Right lobe of liver (tissue), 6 donors: ENCODE data around the gene MYO18A. TPM values are rescaled to one million over a fixed set of nuclear protein-coding genes. Genes with fewer than 3 reads are reported as not detected.

ENCODE experiments used
- ATAC-seq, 4 donors: fragments of 200-7000 bp; cut with Tn5 transposase; one replicate each; pipeline ENCODE4 v1.9.1; 2020; ENCODE audit warnings: mild to moderate bottlenecking in 4 of 4, moderate library complexity in 4 of 4
- DNase-seq, 3 donors: peaks; one replicate each; pipeline ENCODE4 v3.0.0-alpha.2; 2020
- H3K27ac ChIP-seq, 3 donors: fragments of 200-600 bp; one replicate each; pipeline ENCODE4 v1.8.0; 2022
- H3K27me3 ChIP-seq, 2 donors: fragments of 200-600 bp; one replicate each; pipeline ENCODE4 v1.8.0; 2022
- H3K36me3 ChIP-seq, 4 donors: fragments of 200-600 bp; sonication (generic) in 1 of 4; one replicate each; pipeline versions ENCODE4 v1.5.1 to v1.8.0; 2017 to 2022; ENCODE audit warnings: control low read depth in 1 of 4
- H3K4me1 ChIP-seq, 4 donors: fragments of 200-600 bp; sonication (generic) in 1 of 4; one replicate each; pipeline versions ENCODE4 v1.5.1 to v1.8.0; 2017 to 2022; ENCODE audit warnings: control low read depth in 1 of 4
- H3K4me3 ChIP-seq, 3 donors: fragments of 200-600 bp; one replicate each; pipeline ENCODE4 v1.8.0; 2022
- H3K9me3 ChIP-seq, 4 donors: fragments of 200-600 bp; sonication (generic) in 1 of 4; one replicate each; pipeline versions ENCODE4 v1.5.1 to v1.8.0; 2017 to 2022; ENCODE audit warnings: control low read depth in 1 of 4
- CTCF ChIP-seq, 4 donors: fragments of 200-600 bp in 3 of 4; fragments of 450-650 bp in 1 of 4; IDR thresholded peaks; one replicate each; pipeline versions ENCODE4 v1.5.1 to v1.8.0; 2016 to 2022; ENCODE audit warnings: antibody characterized with exemption in 4 of 4, mild to moderate bottlenecking in 2 of 4
- POLR2A ChIP-seq: fragments of 450-650 bp; IDR thresholded peaks from one replicate; pipeline ENCODE4 v1.6.1; 2017; ENCODE audit warnings: antibody characterized with exemption, mild to moderate bottlenecking
- WGBS: methylation state at CpG from one replicate; pipeline ENCODE4 v1.1.6; 2018; ENCODE audit warnings: low coverage, low lambda C conversion rate; ENCODE audit not compliant: insufficient coverage; ENCODE audit errors: missing lambda C conversion rate; 5-methylcytosine and 5-hydroxymethylcytosine counted together
- intact Hi-C, 2 donors: fragments of 100-400 bp; cut with DNase I; formaldehyde crosslinking; loops; one replicate each; pipeline versions ENCODE4 v1.11.2 to v1.14.1; 2022
- total RNA-seq, 6 experiments: library from RNA; depleted of rRNA in 2 of 6; stranded (reverse); fragments of >200 nt in 2 of 6; fragmentation: NEBNext Ultra II Directional in 3 of 6; extraction: Animal tissue kit (Norgen Biotek cat#: 25700) in 3 of 6; gene quantifications; one replicate each; pipeline versions ENCODE4 v1.1.0 to v1.2.4, GENCODE V29; 2016 to 2023
- donor health status: DM: no; HTN: yes; CAD: no.
- donor health status: DM: no; HTN: no; CAD: no.
- donor health status: DM: no; HTN: no; CAD: no.
- donor health status: DM: no; HTN: yes; CAD: no.
- donor health status: DM: no; HTN: yes; CAD: no.

MYO18A gene
- total RNA-seq, 6 experiments from 2014 or later, result 50.1 to 98.2 (median 81.8) TPM

DNA sequence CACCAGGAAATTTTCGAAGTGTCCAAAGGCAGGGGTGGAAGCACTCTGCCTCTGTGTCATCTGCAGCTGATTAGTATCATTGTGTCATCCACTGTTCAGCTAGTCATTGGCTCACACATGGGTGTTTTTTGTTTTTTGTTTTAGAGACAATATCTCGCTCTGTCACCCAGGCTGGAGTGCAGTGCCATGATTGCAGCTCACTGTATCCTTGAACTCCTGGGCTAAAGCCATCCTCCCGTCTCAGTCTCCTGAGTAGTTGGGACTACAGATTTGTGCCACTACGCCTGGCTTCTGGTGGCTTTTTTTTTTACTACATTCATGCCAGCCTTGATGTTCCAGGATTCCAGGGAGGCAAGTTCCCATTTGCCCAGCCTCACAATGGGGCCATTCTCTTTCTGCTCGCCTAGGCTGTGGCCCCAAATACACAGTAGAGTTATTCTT lies 32.5 kb upstream of the MYO18A start:
- ATAC-seq (no peak), DNase-seq (no peak)
- no peak overlapping the region for H3K4me3 ChIP-seq
- WGBS, result 63% methylated on average over 5 of the region's 5 CpGs
- no peaks in the 10 kb centered on the region for H3K36me3 ChIP-seq
- intact Hi-C loops, result loop anchor here in 1 of 2 donors (10.0 kb wide), 1 partner anchor 68 kb away; no protein-coding TSS in a partner anchor
- no peaks in the 10 kb centered on the region for H3K27me3 ChIP-seq
- no peaks in the 10 kb centered on the region for H3K9me3 ChIP-seq
- H3K27ac ChIP-seq, result no peak overlapping the region
- no peak for TF ChIP-seq CTCF (IDR thresholded peaks at IDR 0.05)
- no peak for TF ChIP-seq POLR2A
- H3K4me1 ChIP-seq, result no peaks in the 10 kb centered on the region

DNA sequence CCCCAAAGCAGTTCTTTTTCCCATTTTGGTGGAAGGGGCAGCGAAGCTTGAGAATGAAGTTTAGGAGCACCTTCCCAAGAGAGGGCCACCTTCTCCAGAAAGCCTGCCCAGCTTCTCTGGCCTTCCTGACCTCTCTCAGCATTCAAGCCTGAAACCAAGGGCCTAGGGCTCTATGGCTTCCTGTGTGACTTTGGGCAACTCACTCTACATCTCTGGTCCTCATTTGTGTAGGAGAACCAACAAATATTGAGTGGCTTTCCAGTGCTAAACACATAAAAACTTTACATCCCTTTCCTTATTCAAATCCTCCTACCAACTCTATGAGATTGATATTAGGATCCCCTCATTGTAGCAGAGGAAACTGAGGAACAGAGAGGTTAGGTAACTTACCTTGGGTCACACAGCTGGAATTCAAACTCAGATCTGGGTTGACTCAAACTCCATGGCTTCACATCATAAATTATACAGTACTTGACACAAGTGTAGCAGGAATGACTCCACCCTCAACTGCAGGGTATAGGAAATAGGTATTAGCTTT lies 32.0 kb upstream of the MYO18A start:
- H3K9me3 ChIP-seq, result no peaks in the 10 kb centered on the region
- no peak for DNase-seq
- H3K4me1 ChIP-seq, result no peaks in the 10 kb centered on the region
- 100% methylated on average over 1 of the region's 1 CpG for WGBS
- no peaks in the 10 kb centered on the region for H3K27me3 ChIP-seq
- no peak for ATAC-seq
- TF ChIP-seq CTCF (IDR thresholded peaks at IDR 0.05) (no peak), POLR2A (no peak)
- H3K4me3 ChIP-seq, result no peak overlapping the region
- H3K27ac ChIP-seq, result no peak overlapping the region
- intact Hi-C loops, result loop anchor here in 1 of 2 donors (10.0 kb wide), 1 partner anchor 67 kb away; no protein-coding TSS in a partner anchor
- no peaks in the 10 kb centered on the region for H3K36me3 ChIP-seq

DNA sequence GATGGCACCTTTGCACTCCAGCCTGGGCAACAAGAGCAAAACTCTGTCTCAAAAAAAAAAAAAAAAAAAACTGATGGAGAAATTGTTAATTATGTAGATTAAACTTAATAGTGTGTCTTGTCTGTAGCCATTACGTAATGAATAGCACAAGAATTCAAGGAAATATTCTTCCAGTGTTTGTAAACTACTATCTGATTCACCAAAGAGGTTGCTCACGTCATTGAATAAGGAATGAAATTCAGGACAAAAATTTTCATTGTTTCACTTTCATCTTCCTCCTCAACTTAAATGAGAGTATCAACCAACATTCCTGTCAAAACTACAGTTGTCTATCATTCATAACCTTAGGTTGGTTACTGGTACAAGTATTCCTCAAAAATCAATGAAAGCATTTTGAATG lies 30.7 kb upstream of the MYO18A start:
- Histone ChIP-seq H3K27me3 (no peaks in the 10 kb centered on the region), H3K4me1 (no peaks in the 10 kb centered on the region), H3K36me3 (no peaks in the 10 kb centered on the region), H3K9me3 (no peaks in the 10 kb centered on the region), H3K4me3 (no peak overlapping the region), H3K27ac (no peak overlapping the region)
- 60% methylated on average over 2 of the region's 2 CpGs for WGBS
- intact Hi-C loops, result loop anchor here in 1 of 2 donors (10.0 kb wide), 1 partner anchor 66 kb away; no protein-coding TSS in a partner anchor
- ATAC-seq (no peak), DNase-seq (no peak)
- no peak for TF ChIP-seq CTCF (IDR thresholded peaks at IDR 0.05)

DNA sequence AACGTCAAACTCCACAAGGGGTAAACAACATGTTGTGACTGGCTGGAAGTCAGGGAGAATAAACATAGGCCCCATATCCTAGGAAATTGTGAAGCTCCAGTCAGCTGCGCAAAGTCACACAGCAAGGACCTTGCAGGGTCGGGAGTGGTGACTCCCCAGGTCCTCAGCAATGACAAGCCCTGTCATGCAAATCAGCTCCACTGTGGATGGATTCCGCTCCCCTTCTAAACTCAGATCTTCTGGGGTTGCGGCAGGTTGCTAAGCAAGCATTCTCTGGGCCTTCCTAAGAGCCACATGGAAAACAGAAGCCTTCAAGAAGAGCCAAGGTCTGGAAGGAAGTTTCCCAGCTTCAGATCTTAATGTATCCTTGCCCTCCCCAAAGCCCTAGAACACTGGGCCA lies 28.9 kb upstream of the MYO18A start:
- no peaks in the 10 kb centered on the region for H3K4me1 ChIP-seq
- WGBS, result 88% methylated on average over 5 of the region's 5 CpGs
- no peaks in the 10 kb centered on the region for H3K9me3 ChIP-seq
- DNase-seq (no peak), ATAC-seq (no peak)
- H3K27me3 ChIP-seq, result no peaks in the 10 kb centered on the region
- no peak for TF ChIP-seq POLR2A
- no peak for TF ChIP-seq CTCF (IDR thresholded peaks at IDR 0.05)
- intact Hi-C loops, result no loop called here
- no peaks in the 10 kb centered on the region for H3K36me3 ChIP-seq
- H3K4me3 ChIP-seq, result no peak overlapping the region
- no peak overlapping the region for H3K27ac ChIP-seq

- no peaks in the 10 kb centered on the region for H3K9me3 ChIP-seq
- TF ChIP-seq CTCF (IDR thresholded peaks at IDR 0.05), result no peak
- TF ChIP-seq POLR2A, result no peak
- no peak overlapping the region for H3K4me3 ChIP-seq
- H3K4me1 ChIP-seq, result no peaks in the 10 kb centered on the region
- H3K27ac ChIP-seq, result no peak overlapping the region
- no peaks in the 10 kb centered on the region for H3K27me3 ChIP-seq
- intact Hi-C loops, result no loop called here
- 100% methylated on average over 1 of the region's 2 CpGs for WGBS
- ATAC-seq (no peak), DNase-seq (no peak)
- H3K36me3 ChIP-seq, result no peaks in the 10 kb centered on the region
Observed at GRCh38 chr17:29207975-29208374, 27.8 kb upstream of the MYO18A start.
